Stimulated activated CD4-positive, alpha-beta T cell treated with anti-CD3 and anti-CD28 coated beads, Interleukin-2, amount 100 ng/mL, for 48 hours (primary cell): Measurements from ENCODE around the gene SMYD3.

Experiments used
- DNase-seq, 2 donors: peaks; one replicate each; pipeline ENCODE4 v3.0.0-alpha.2; 2020

SMYD3 gene

DNA sequence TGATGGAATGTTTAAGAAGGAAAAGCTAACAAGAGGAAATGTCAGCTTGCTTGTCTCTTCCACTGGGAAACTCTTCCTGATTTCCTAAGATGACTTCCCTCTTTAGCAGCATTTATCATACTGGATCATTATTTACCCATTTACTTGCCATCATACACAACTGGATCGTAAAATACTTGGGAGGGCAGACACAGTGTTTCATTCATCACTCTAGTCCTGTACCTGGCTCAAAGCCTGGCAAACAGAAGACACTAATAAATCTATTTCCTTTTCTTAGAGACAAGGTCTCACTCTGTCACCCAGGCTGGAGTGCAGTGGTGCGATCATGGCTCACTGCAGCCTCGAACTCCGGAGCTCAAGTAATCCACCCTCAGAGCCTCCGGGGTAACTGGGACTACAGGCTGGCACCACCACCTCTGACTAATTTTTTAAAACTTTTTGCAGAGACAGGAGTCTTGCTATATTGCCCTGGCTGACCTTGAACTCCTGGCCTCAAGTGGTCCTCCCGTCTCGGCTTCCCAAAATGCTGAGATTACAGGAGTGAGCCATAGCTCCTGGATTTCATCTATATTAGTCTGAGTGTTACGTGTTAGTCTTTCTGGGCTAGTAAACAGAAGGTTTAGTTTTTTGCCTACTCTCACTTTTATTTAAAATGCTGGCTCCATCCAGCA lies 574.6 kb downstream of the SMYD3 start:
- DNase-seq, result no peak

DNA sequence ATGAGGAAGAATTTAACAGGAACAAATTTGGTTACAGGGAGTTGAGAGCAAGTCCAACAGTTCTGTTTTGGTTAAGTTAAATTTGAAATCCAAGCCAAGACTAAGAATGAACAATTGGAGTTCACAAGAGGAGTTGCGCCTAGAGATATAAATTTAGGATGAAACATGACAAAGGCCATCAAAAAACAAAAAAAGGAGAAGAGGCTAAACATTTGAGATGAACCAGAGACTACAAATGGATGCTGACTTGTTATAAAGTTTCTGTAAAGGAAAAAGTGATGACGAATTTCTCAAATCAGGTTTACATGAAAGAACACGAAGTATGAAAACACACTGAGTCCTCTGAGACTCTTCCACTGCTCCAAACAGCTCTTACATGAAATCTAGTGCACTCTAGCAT lies 575.6 kb downstream of the SMYD3 start:
- DNase-seq, result no peak

GRCh38 chr1:245929224-245929623 lies 577.9 kb downstream of the SMYD3 start:
- no peak for DNase-seq

- DNase-seq, result no peak
These were observed 580.2 kb downstream of the SMYD3 start for GRCh38 chr1:245926888-245927287.

- DNase-seq, result no peak
These were observed 583.9 kb downstream of the SMYD3 start for GRCh38 chr1:245923215-245923614.

GRCh38 chr1:245921417-245921816 lies 585.7 kb downstream of the SMYD3 start:
- no peak for DNase-seq

DNA sequence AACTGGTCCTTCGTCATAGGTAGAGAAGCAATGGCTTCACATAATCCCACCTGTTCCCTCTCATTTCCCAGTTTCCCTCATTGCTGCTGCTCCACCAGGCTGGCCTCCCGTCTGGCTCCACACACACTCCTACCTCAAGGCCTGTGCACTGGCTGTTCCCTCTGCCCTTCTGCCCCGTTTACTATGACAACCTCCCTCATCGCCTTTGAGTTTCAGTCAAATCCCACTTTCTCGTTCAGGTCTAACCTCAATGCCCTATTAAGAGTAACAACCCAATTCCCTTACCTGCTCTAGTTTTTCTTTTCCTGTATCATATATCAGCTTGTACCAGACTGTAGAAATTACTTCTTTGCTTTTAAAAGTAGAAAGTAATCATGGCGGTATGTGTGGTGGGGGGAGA lies 589.7 kb downstream of the SMYD3 start:
- no peak for DNase-seq

GRCh38 chr1:245915841-245916240 lies 591.2 kb downstream of the SMYD3 start:
- no peak for DNase-seq

GRCh38 chr1:245915406-245915805 lies 591.7 kb downstream of the SMYD3 start:
- DNase-seq, result no peak

DNA sequence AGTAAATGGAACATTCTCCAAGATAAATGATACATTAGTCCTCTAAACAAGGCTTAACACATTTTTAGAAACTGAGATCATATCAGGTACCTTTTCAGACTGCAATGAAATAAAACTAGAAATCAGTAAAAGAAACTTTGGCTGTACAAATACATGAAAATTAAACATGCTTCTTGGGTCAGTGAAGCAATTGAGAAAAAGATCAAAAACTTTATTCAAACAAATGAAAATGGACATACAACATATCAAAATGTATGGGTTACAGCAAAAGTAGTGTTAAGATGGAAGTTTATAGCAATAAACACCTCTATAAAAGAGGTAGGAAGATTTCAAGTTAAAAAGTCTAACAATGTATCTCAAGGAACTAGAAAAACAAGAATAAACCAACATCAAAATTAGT lies 598.5 kb downstream of the SMYD3 start:
- DNase-seq, result no peak

DNA sequence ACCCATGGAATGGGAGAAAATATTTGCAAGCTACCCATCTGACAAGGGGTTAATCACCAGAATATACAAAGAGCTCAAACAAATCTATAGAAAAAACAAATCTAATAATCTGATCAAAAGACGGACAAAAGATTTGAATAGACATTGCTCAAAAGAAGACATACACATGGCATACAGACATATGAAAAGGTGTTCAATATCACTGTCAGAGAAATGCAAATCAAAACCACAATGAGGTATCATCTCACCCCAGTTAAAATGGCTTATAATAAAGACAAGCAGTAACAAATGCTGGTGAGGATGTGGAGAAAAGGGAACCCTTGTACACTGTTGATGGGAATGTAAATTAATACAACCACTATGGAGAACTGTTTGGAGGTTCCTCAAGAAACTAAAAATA lies 600.9 kb downstream of the SMYD3 start:
- no peak for DNase-seq

GRCh38 chr1:245903851-245904250 lies 603.2 kb downstream of the SMYD3 start:
- DNase-seq, result no peak

GRCh38 chr1:245901565-245901964 lies 605.5 kb downstream of the SMYD3 start:
- DNase-seq, result no peak

DNA sequence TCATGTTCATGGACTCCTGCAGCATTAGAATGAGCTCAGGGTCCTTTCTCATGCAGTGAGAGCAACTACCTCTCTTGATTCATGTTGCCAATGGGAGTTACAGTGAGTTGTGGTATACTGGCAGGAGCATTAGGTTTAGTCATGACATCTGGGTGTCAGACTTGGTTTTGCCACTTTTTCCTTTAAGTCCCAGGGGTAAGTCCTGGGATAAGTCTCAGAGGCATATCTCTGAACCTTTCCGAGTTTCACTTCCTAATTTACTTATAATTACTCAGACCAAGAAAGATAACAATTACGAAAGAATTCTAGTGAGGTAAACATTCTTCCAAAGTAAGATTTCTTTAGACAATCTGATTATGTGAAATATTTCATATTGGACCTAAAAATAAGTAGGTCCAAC lies 606.0 kb downstream of the SMYD3 start:
- DNase-seq, result no peak

- DNase-seq, result no peak
These were observed 608.5 kb downstream of the SMYD3 start for GRCh38 chr1:245898581-245898980.

GRCh38 chr1:245896258-245896657 lies 610.8 kb downstream of the SMYD3 start:
- DNase-seq, result no peak

GRCh38 chr1:245895455-245895959 lies 611.6 kb downstream of the SMYD3 start:
- DNase-seq, result no peak

GRCh38 chr1:245894843-245895242 lies 612.2 kb downstream of the SMYD3 start:
- no peak for DNase-seq

DNA sequence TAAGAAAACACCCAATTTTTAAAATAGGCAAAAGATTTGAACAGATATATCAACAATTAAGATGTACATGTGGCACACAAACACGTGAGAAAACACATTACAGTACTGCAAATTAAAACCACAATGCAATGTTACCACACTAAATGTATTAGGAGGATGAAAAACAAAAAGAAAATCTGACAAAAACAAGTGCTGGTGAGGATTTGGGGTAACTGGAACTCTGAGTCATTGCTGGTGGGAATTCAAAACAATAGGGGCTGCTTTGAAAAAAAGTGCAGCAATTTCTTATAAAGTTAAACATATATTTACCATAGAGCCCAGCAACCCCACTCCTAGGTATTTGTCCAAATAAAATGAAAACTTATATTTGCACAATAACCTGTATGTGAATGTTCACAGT lies 614.1 kb downstream of the SMYD3 start:
- DNase-seq, result no peak

GRCh38 chr1:245888809-245889208 lies 618.3 kb downstream of the SMYD3 start:
- DNase-seq, result no peak

DNA sequence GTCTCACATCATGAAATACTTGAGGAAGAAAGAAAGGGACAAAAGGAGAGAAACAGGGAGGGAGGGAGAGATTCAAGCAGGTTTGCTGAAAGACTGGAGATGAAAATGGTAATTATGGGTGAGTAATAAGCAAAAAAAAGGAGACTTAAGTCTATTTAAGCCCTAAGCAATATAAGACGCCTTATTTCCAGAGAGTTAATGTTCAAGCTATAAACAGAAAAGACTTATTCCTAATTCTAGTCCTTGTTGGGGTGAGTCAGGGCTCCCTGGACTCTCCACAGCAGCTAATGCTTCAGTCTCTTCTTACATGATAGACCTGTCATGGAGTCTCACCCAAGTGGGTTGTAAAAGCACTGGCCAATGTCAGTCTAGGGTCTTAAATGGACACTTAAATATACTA lies 619.2 kb downstream of the SMYD3 start:
- DNase-seq, result no peak

GRCh38 chr1:245881767-245882391 lies 625.2 kb downstream of the SMYD3 start:
- DNase-seq, result no peak

DNA sequence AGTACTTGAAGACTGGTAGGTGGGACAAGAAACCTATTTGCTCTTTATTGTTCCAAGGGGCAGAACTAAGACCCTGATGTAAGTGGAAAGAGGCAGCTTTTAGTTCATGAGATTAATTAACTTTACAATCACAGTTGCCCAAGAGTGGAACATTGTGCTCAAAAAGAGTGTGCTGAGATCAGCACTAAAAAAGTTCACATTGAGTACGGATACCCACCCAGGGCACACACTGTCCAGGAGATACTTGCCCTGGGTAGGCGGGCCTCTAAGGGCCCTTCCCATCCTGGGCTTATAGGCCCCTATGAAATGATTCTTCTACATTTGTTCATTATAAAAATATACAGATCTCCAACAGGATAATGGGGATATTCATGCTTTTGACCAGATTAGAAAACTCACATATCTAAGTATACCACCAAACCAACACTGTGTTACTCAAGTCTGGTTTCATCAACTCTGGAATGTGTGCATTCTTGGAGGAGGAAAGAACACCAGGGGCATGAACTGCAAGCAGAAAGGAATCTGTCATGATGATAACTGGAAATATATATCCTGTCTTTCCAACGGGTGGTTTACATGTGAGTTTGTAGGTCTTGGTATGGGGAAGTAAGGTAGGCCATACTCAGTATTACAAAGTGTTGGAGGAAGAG lies 626.2 kb downstream of the SMYD3 start:
- DNase-seq, result no peak

- no peak for DNase-seq
These were observed 628.0 kb downstream of the SMYD3 start for GRCh38 chr1:245879091-245879490.
